GM12801 (cell line): Measurements from ENCODE around the gene FBXO30.

Experiments
- CTCF ChIP-seq: IDR thresholded peaks from one replicate; pipeline ENCODE4 v1.5.1; 2011; ENCODE audit warnings: control low read depth; ENCODE audit not compliant: insufficient read length; ENCODE audit errors: extremely low read depth

The FBXO30 gene

GRCh38 chr6:145772846-145773245, 41.7 kb downstream of the FBXO30 start:
- no peak for TF ChIP-seq CTCF

GRCh38 chr6:145765449-145765848, 49.1 kb downstream of the FBXO30 start:
- no peak for TF ChIP-seq CTCF

DNA sequence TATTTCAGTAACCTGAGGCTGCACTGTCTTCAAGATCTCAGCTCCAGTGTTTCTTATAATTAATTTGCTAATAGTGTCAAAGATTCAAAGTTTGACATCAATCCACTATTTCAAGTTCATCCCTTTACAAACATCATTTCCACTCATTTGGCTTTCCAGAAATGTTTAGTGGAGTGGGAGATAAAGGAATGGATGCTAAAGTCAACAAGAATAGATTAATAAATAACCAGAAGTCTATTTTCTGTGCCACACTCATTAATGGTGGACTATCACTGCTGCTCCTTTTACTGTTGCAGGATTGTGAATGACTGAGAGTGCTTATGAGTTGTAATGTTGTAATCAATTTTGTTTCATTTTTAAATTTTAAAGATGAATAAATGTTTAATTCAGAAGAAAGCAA, 50.9 kb downstream of the FBXO30 start:
- no peak for TF ChIP-seq CTCF

DNA sequence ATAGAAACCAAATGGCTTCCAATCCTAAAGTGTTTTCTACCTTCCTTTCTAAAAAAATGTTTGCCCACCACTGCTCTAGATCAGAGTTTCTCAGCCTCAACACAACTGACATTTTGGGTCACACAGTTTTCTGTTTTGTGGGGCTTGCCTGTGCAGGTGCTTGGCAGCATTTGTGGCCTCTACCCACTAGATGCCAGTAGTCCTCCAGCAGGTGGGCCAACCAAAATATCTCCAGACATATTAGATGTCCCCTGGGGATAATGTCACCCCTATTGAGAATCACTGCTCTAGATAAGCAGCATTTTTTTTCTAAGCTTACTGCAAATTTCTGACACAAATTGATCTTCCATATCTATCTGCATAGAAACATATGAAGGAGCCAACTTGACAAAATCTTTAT, 53.0 kb downstream of the FBXO30 start:
- TF ChIP-seq CTCF: no peak

DNA sequence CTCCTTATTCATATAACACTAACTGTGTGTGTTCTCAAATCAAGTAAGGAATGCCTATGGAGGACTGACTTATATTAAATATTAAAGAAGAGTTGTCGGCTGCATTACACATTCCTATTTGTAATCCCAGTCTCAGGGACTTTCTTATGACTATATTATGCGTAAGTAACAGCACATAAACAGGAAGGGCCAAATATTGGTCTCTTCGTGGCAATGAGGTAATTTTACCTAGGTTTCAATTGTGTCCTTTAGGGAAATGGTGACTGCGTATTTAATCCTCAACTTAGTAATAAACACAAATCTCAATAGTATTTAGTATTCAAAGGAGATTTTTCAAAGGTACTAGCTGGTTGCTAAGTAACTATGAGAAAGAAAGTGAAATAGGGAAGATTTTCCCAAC, 56.5 kb downstream of the FBXO30 start:
- no peak for TF ChIP-seq CTCF

GRCh38 chr6:145756170-145756662, 58.4 kb downstream of the FBXO30 start:
- TF ChIP-seq CTCF: no peak

DNA sequence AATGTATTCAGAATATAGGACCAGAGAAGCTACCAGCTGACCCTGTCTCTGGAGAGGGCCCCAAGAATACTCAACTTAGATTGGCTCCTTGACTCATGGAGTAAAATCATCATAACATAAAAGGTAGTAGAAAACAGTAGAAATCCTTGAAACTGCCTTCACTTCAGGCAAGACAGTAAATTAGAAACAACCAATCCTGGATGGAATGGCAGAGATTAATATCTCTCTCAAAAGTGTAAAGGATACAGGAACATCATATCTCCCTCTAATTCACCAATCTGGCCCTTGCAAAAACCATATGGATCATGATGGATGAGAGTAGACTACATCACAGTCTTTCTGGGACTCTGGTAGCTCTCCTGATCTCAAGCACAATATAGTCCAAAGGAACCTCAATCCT, 58.9 kb downstream of the FBXO30 start:
- no peak for TF ChIP-seq CTCF

DNA sequence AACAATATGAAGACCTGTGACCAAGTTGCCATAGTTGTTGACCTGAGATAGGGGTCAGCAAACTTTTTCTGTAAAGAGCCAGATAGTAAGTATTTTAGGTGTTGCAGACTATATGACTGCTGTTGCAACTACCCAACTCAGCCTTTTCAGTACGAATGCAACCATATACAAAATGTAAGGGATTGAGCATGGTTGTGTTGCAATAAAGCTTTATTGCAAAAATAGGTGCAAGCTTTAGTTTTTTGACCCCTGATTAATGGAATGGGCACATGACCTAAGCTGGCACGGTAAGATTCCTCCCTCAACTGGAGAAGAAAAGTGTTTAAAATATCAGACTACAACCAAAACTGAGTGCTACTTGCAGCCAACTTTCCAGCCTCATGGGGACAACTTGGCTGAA, 62.0 kb downstream of the FBXO30 start:
- no peak for TF ChIP-seq CTCF
